Measurements from ENCODE around the gene AFAP1.

AFAP1 gene

DNA sequence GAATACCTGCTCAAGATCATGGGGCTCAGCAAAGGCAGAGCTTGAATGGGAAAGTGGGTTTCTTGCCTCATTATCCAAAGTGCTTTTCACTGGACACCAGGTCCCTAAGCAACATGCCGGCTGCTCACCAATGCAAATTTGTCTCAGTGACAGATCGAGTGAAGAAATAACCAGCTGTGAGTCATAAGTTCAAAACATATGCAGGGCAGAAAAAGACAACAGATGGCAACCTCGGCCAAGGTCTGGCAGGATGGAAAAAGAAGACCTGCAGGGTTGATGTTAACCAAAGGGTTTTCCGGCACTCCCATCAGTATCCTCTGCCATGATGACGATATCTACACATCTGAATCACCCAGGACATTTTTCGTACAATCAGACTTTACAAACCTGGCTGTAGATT, 124.1 kb downstream of the AFAP1 start:
- intact Hi-C loops (cut with DNase I; ENCODE audit: low total_unique reads), result no loop called here
- H3K27ac ChIP-seq, result no peak overlapping the region
- no peak for DNase-seq
- no peaks in the 10 kb centered on the region for H3K9me3 ChIP-seq
- no peak overlapping the region for H3K4me3 ChIP-seq
- peaks cover 0 to 1% (median 0%) of the 10 kb centered on the region in 4 donors for H3K4me1 ChIP-seq
- peaks cover 10 to 68% (median 45%) of the 10 kb centered on the region in 3 donors for H3K36me3 ChIP-seq
- TF ChIP-seq, protein P1, sequence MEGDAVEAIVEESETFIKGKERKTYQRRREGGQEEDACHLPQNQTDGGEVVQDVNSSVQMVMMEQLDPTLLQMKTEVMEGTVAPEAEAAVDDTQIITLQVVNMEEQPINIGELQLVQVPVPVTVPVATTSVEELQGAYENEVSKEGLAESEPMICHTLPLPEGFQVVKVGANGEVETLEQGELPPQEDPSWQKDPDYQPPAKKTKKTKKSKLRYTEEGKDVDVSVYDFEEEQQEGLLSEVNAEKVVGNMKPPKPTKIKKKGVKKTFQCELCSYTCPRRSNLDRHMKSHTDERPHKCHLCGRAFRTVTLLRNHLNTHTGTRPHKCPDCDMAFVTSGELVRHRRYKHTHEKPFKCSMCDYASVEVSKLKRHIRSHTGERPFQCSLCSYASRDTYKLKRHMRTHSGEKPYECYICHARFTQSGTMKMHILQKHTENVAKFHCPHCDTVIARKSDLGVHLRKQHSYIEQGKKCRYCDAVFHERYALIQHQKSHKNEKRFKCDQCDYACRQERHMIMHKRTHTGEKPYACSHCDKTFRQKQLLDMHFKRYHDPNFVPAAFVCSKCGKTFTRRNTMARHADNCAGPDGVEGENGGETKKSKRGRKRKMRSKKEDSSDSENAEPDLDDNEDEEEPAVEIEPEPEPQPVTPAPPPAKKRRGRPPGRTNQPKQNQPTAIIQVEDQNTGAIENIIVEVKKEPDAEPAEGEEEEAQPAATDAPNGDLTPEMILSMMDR (IDR thresholded peaks at IDR 0.05), result no peak
- no peaks in the 10 kb centered on the region for H3K27me3 ChIP-seq

DNA sequence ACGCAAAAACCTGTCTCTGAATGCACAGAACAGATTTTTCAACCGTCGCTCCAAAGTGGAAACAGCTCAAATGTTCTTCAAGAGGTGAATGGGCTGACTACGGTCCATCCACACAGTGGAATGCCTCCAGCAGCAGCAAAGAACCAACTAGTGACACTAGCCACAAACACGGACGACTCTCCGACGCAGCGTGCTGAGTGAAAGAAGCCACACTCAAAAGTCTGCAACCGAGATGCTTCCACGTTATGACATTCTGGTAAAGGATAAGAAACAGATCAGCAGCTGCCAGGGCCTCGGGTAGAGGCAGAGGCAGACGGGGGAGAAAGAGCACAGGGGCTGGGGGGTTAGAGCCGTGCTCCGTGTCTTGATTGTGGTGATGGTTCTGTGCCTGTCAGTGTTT, 125.2 kb downstream of the AFAP1 start:
- TF ChIP-seq, protein P1 (IDR thresholded peaks at IDR 0.05), result no peak
- H3K4me1 ChIP-seq, result no peaks in the 10 kb centered on the region
- H3K9me3 ChIP-seq, result no peaks in the 10 kb centered on the region
- no peak for DNase-seq
- H3K36me3 ChIP-seq, result peaks cover 10 to 75% (median 45%) of the 10 kb centered on the region in 3 donors
- intact Hi-C loops (cut with DNase I; ENCODE audit: low total_unique reads), result no loop called here
- H3K27me3 ChIP-seq, result no peaks in the 10 kb centered on the region
- H3K27ac ChIP-seq, result no peak overlapping the region
- H3K4me3 ChIP-seq, result no peak overlapping the region

DNA sequence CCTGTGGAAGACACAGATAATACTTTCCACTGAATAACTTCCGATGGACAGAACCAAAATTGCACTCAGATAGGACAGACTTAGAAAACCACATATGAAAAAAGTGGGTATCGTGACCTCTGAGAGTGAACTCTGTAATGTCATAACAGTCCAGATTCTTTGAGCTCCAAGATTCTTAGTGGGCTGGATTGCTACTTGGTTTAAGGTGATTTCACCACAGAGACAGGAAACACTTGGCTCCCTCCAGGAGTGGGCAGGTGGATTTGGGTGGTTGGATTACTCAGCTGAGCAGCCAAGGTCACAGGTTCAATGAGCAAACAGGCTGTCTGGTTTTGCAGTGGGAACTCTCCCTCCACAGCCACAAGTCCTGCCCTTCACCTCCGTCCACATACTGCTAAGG, 126.0 kb downstream of the AFAP1 start:
- Histone ChIP-seq H3K4me3 (no peak overlapping the region), H3K27me3 (no peaks in the 10 kb centered on the region), H3K9me3 (no peaks in the 10 kb centered on the region), H3K36me3 (peaks cover 10 to 75% (median 41%) of the 10 kb centered on the region in 3 donors), H3K4me1 (peaks cover 0 to 5% (median 0%) of the 10 kb centered on the region in 4 donors), H3K27ac (no peak overlapping the region)
- no peak for DNase-seq
- TF ChIP-seq, protein P1 (IDR thresholded peaks at IDR 0.05), result no peak
- intact Hi-C loops (cut with DNase I; ENCODE audit: low total_unique reads), result no loop called here

DNA sequence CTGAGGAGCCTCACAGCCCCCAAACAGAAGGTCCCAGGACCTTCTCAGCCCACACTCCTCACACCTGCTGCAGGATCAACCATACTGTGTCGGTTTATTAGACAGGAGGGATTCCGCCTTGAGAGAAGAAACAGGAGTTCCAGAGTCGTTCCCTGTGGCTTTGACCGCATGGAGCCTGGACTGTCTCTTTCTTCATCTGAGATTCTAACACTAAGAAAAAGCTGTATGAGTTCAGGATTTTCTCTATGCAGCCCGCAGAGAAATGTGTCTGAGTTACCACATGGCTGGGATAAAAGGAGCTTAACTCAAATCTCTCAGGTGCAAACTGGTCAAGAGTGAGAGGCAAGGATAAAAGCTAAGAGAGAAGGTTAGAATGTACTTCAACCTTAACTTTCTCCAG, 126.7 kb downstream of the AFAP1 start:
- H3K36me3 ChIP-seq, result peaks cover 10 to 74% (median 35%) of the 10 kb centered on the region in 3 donors
- TF ChIP-seq, protein P1 (IDR thresholded peaks at IDR 0.05), result no peak
- no peak overlapping the region for H3K4me3 ChIP-seq
- no peak for DNase-seq
- no peak overlapping the region for H3K27ac ChIP-seq
- H3K9me3 ChIP-seq, result no peaks in the 10 kb centered on the region
- H3K27me3 ChIP-seq, result no peaks in the 10 kb centered on the region
- intact Hi-C loops (cut with DNase I; ENCODE audit: low total_unique reads), result no loop called here
- H3K4me1 ChIP-seq, result peaks cover 0 to 10% (median 0%) of the 10 kb centered on the region in 4 donors

DNA sequence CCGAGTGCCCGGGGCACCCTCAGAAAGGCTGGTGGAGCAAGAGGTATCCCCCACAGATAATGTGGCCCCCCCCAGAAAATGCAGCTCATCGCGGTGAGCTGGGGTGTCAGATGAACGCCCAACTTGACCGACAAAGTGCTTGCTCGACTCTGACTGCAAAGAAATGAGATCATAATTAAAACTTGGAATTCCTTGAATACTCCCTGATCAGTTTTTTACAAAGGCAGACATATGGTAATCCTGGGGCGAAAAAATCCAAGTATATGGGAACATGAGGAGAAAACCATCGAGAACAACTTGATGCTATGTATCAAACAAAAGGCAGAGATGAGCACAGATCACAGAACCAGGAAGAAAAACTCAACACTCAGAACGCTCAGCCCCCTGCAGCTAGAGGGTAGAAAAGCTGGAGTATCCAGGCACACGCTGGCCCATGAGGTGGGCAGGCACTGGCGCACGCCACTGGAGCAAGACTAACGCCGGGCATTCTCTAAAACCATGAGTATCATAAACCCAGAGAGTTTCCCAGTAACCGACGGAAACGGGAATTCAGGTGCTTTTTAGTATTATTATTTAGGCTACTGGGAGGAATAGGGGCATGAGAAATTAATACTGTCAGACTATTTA, 127.3 kb downstream of the AFAP1 start:
- TF ChIP-seq, protein P1 (IDR thresholded peaks at IDR 0.05), result no peak
- H3K4me1 ChIP-seq, result peaks cover 0 to 16% (median 4%) of the 10 kb centered on the region in 4 donors
- no peak overlapping the region for H3K4me3 ChIP-seq
- DNase-seq, result no peak
- H3K36me3 ChIP-seq, result peaks cover 10 to 70% (median 32%) of the 10 kb centered on the region in 3 donors
- H3K27ac ChIP-seq, result no peak overlapping the region
- H3K27me3 ChIP-seq, result no peaks in the 10 kb centered on the region
- intact Hi-C loops (cut with DNase I; ENCODE audit: low total_unique reads), result no loop called here
- no peaks in the 10 kb centered on the region for H3K9me3 ChIP-seq
